KMS-11 (cell line): ENCODE measurements around the gene FAM229A.
"Not testable (repeated sequence)": the region's sequence is repeated elsewhere in the genome, so short reads cannot be mapped to it uniquely, and the experiment has no call there.

ENCODE experiments used
- H2AFZ ChIP-seq: fragments of 200-600 bp; sonication (generic); 2 replicates; pipeline ENCODE4 v1.6.1; 2016; ENCODE audit warnings: antibody characterized with exemption, mixed run types, low read depth
- H3K27ac ChIP-seq: fragments of 200-600 bp; sonication (generic); 2 replicates; pipeline ENCODE4 v1.6.1; 2016; ENCODE audit warnings: mild to moderate bottlenecking, mixed run types
- H3K27me3 ChIP-seq: fragments of 200-600 bp; sonication (generic); 2 replicates; pipeline ENCODE4 v1.6.1; 2017; ENCODE audit warnings: mild to moderate bottlenecking, low read depth, mixed run types, moderate library complexity; ENCODE audit not compliant: insufficient read depth
- H3K36me3 ChIP-seq: fragments of 200-600 bp; sonication (generic); 2 replicates; pipeline ENCODE4 v1.6.1; 2017; ENCODE audit warnings: mild to moderate bottlenecking, mixed run types; ENCODE audit not compliant: insufficient read depth
- H3K4me1 ChIP-seq: fragments of 200-600 bp; sonication (generic); 2 replicates; pipeline ENCODE4 v1.6.1; 2016; ENCODE audit warnings: mild to moderate bottlenecking, low read depth, mixed run types; ENCODE audit not compliant: poor library complexity, severe bottlenecking
- H3K4me2 ChIP-seq: fragments of 200-600 bp; sonication (generic); 2 replicates; pipeline ENCODE4 v1.7.0; 2016; ENCODE audit warnings: mild to moderate bottlenecking, mixed run types
- H3K4me3 ChIP-seq: fragments of 200-600 bp; sonication (generic); IDR thresholded peaks from 2 replicates; pipeline ENCODE4 v1.6.1; 2017; ENCODE audit warnings: low read depth, low read length, mixed read lengths; ENCODE audit not compliant: insufficient read depth
- H3K79me2 ChIP-seq: fragments of 200-600 bp; sonication (generic); 2 replicates; pipeline ENCODE4 v1.6.1; 2016; ENCODE audit warnings: low read depth, mixed run types; ENCODE audit not compliant: insufficient read depth
- H3K9ac ChIP-seq: fragments of 200-600 bp; sonication (generic); 2 replicates; pipeline ENCODE4 v1.6.1; 2016; ENCODE audit warnings: mild to moderate bottlenecking, mixed run types
- H4K20me1 ChIP-seq: fragments of 200-600 bp; sonication (generic); 2 replicates; pipeline ENCODE4 v1.6.1; 2016; ENCODE audit warnings: mild to moderate bottlenecking, mixed run types; ENCODE audit not compliant: insufficient read depth
- TF ChIP-seq, protein P1 (sequence below): fragments of 200-600 bp; sonication (generic); conservative IDR thresholded peaks from 2 replicates; pipeline ENCODE4 v1.6.1; 2017; ENCODE audit warnings: low read depth, mild to moderate bottlenecking, antibody characterized with exemption, low read length, moderate library complexity, mixed read lengths

The FAM229A gene

DNA sequence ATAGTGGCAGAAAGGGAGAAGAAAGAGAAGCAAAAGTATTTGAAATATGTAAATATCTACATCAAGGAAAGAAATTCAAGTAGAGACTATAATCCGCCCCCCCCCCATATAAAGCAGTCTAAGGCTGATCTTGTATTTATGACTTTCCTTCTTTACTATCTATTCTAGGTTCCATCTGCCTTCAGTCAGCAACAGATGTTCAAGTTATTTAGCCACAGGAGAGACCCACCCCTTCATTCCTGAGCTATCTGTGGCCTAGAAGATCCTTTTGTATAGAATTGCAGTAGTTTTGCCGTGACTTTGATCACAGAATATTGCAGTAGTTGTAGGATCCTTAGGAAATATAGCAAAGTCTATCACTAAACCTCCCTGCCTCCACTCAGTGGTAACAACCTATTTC lies 42.7 kb upstream of the FAM229A start:
- H3K27ac ChIP-seq, result no peak overlapping the region
- no peak overlapping the region for H3K4me2 ChIP-seq
- H4K20me1 ChIP-seq, result no peaks in the 10 kb centered on the region
- H3K79me2 ChIP-seq, result no peaks in the 10 kb centered on the region
- H3K4me3 ChIP-seq, result no peak overlapping the region
- H3K9ac ChIP-seq, result no peak overlapping the region
- no peaks in the 10 kb centered on the region for H3K27me3 ChIP-seq
- H3K4me1 ChIP-seq, result peaks cover 4% of the 10 kb centered on the region
- TF ChIP-seq, protein P1, sequence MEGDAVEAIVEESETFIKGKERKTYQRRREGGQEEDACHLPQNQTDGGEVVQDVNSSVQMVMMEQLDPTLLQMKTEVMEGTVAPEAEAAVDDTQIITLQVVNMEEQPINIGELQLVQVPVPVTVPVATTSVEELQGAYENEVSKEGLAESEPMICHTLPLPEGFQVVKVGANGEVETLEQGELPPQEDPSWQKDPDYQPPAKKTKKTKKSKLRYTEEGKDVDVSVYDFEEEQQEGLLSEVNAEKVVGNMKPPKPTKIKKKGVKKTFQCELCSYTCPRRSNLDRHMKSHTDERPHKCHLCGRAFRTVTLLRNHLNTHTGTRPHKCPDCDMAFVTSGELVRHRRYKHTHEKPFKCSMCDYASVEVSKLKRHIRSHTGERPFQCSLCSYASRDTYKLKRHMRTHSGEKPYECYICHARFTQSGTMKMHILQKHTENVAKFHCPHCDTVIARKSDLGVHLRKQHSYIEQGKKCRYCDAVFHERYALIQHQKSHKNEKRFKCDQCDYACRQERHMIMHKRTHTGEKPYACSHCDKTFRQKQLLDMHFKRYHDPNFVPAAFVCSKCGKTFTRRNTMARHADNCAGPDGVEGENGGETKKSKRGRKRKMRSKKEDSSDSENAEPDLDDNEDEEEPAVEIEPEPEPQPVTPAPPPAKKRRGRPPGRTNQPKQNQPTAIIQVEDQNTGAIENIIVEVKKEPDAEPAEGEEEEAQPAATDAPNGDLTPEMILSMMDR, result no peak
- H2AFZ ChIP-seq, result no peak overlapping the region
- no peaks in the 10 kb centered on the region for H3K36me3 ChIP-seq

DNA sequence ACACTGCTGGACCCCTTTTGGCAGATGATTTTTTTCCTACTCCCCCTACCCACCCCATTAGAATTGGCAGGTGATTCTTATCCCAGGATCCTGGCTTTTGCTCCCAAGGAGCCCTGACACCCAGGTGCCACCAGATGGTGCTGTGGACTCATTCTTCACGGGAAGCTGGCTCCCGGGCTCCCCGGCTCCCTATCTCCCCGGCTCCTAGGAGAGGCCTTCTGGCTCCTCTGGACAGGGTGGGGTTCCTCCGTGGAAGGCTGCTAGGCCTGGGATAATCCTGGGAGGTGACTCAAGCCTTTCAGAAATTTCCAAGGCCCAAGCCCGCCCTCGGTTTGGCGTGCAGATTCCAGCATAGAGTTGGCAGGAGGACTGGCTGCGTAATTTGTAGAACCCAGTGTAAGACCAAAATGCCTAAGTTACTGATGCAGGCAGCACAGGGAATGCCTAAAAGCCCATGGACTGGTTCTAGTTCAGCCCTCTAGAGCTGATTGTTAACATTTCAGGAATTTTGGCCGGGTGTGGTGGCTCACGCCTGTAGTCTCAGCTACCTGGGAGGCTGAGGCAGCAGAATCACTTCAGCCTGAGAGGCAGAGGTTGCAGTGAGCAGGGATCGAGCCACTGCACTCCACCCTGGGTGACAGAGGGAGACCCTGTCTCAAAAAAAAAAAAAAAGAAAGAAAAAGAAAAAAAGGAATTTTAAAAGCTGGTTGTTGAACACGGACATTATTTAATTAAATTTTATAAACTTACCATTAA lies 38.8 kb upstream of the FAM229A start:
- Histone ChIP-seq H3K27me3 (no peaks in the 10 kb centered on the region), H3K4me2 (peak overlapping the region; percentile 25; the same call in 1 of the 2 replicates), H3K9ac (no peak overlapping the region)

DNA sequence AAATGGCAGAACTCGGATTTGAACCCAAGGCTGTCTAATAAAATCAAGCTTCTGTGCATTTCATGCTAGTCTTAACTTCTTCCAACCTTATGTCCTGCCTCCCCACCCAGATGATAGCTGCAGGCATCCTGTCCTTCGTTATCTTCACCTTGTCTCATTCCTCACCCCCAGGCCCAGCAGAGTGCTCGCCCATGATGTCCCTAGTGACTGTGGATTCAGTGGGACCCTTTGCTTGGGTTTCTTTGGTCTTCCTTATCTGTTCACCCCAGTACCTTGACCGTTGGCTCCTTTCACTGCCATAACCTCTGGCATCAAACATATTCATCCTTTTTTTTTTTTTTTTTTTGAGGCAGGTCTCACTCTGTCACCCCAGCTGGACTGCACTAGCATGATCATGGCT lies 37.6 kb upstream of the FAM229A start:
- H2AFZ ChIP-seq, result no peak overlapping the region
- no peaks in the 10 kb centered on the region for H4K20me1 ChIP-seq
- no peak overlapping the region for H3K27ac ChIP-seq
- no peak overlapping the region for H3K4me2 ChIP-seq
- no peak overlapping the region for H3K4me3 ChIP-seq
- no peaks in the 10 kb centered on the region for H3K27me3 ChIP-seq
- TF ChIP-seq, protein P1, result no peak
- no peak overlapping the region for H3K9ac ChIP-seq
- H3K79me2 ChIP-seq, result no peaks in the 10 kb centered on the region
- peaks cover 10% of the 10 kb centered on the region for H3K4me1 ChIP-seq
- no peaks in the 10 kb centered on the region for H3K36me3 ChIP-seq

More for the DNA sequence above, 38.8 kb upstream of the FAM229A start:
- TF ChIP-seq, protein P1, result peak; percentile 87
- H3K27ac ChIP-seq, result no peak overlapping the region
- peak overlapping the region; percentile 64; the same call in 1 of the 2 replicates for H2AFZ ChIP-seq
- H3K4me1 ChIP-seq, result peaks cover 4% of the 10 kb centered on the region
- H3K36me3 ChIP-seq, result no peaks in the 10 kb centered on the region
- H3K4me3 ChIP-seq, result no peak overlapping the region
- no peaks in the 10 kb centered on the region for H4K20me1 ChIP-seq
- H3K79me2 ChIP-seq, result no peaks in the 10 kb centered on the region

DNA sequence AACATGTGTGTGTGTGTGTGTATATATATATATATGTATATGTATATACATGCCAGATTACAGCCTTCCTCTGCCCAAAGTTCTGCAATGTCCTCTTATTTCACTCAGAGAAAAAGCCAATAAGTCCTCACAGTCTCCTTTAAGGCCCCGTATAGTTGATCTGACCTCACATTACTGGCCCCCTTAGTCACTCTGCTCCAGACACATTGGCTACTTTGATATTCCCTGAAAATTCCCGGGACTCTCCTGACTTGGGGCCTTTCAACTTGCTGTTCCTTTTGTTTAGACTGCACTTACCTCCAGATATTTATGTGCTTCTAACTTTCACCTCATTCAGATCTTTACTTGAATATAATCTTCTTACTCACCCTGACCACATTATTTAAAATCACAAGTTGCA lies 36.1 kb upstream of the FAM229A start:
- TF ChIP-seq, protein P1, result no peak
- H2AFZ ChIP-seq, result no peak overlapping the region

DNA sequence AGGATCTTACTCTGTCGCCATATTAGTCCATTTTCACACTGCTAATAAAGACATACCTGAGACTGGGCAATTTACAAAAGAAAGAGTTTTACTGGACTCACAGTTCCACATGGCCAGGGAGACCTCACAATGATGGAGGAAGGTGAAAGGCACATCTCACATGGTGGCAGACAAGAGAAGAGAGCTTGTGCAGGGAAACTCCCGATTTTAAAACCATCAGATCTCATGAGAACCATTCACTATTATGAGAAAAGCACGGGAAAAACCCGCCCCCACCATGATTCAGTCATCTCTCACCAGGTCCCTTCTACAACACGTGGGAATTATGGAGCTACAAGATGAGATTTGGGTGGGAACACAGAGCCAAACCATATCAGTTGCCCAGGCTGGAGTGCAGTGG lies 34.2 kb upstream of the FAM229A start:
- H3K4me2 ChIP-seq, H3K4me3 ChIP-seq, H3K27ac ChIP-seq, H3K27me3 ChIP-seq, H2AFZ ChIP-seq, H3K36me3 ChIP-seq, H4K20me1 ChIP-seq, H3K9ac ChIP-seq: not testable (repeated sequence)
- H3K4me1 ChIP-seq, result peaks cover 25% of the 10 kb centered on the region
- H3K79me2 ChIP-seq, result peaks cover 16% of the 10 kb centered on the region; the same call in 1 of the 2 replicates

More for the DNA sequence above, 36.1 kb upstream of the FAM229A start:
- Histone ChIP-seq H3K79me2 (peaks cover 5% of the 10 kb centered on the region; the same call in 1 of the 2 replicates), H3K27me3 (no peaks in the 10 kb centered on the region), H3K4me1 (peaks cover 13% of the 10 kb centered on the region), H4K20me1 (no peaks in the 10 kb centered on the region), H3K36me3 (no peaks in the 10 kb centered on the region), H3K9ac (no peak overlapping the region), H3K27ac (no peak overlapping the region), H3K4me3 (no peak overlapping the region), H3K4me2 (no peak overlapping the region)
